H9 (cell line): ENCODE data around the gene TGM5. TPM values are rescaled to one million over a fixed set of nuclear protein-coding genes. Genes with fewer than 3 reads are reported as not detected.

ENCODE experiments used
- DNase-seq: peaks from one replicate; pipeline ENCODE4 v3.0.0-alpha.2; 2017
- H2AFZ ChIP-seq: one replicate; pipeline ENCODE4 v1.6.1; 2013; ENCODE audit warnings: mild to moderate bottlenecking, low read length, control low read depth, moderate library complexity
- H2AK5ac ChIP-seq: 2 replicates; pipeline ENCODE4 v1.6.1; 2013; ENCODE audit warnings: low read length, control low read depth, mixed read lengths; ENCODE audit not compliant: insufficient read length
- H2BK120ac ChIP-seq: one replicate; pipeline ENCODE4 v1.6.1; 2013; ENCODE audit warnings: low read depth, mild to moderate bottlenecking, low read length, control low read depth, inconsistent platforms; ENCODE audit not compliant: poor library complexity, severe bottlenecking
- H2BK12ac ChIP-seq: 2 replicates; pipeline ENCODE4 v1.6.1; 2013; ENCODE audit warnings: low read length, control low read depth, mixed read lengths, low read depth; ENCODE audit not compliant: insufficient read length
- H2BK15ac ChIP-seq: 2 replicates; pipeline ENCODE4 v1.6.1; 2013; ENCODE audit warnings: low read depth, low read length, control low read depth
- H2BK20ac ChIP-seq: one replicate; pipeline ENCODE4 v1.6.1; 2013; ENCODE audit warnings: low read depth, mild to moderate bottlenecking, low read length, control low read depth, inconsistent platforms; ENCODE audit not compliant: poor library complexity, severe bottlenecking
- H2BK5ac ChIP-seq: 2 replicates; pipeline ENCODE4 v1.6.1; 2013; ENCODE audit warnings: low read length, control low read depth, mixed read lengths; ENCODE audit not compliant: insufficient read length
- H3K14ac ChIP-seq: 2 replicates; pipeline ENCODE4 v1.6.1; 2013; ENCODE audit warnings: low read length, control low read depth; ENCODE audit not compliant: insufficient read depth
- H3K18ac ChIP-seq: 2 replicates; pipeline ENCODE4 v1.6.1; 2013; ENCODE audit warnings: low read depth, mild to moderate bottlenecking, mixed read lengths, low read length, control low read depth; ENCODE audit not compliant: insufficient read length
- H3K23ac ChIP-seq: 2 replicates; pipeline ENCODE4 v1.6.1; 2013; ENCODE audit warnings: low read length, control low read depth, mixed read lengths, low read depth; ENCODE audit not compliant: insufficient read length
- H3K23me2 ChIP-seq: 2 replicates; pipeline ENCODE4 v1.6.1; 2013; ENCODE audit warnings: low read depth, mild to moderate bottlenecking, mixed read lengths, low read length, control low read depth; ENCODE audit not compliant: insufficient read length, poor library complexity, severe bottlenecking
- H3K27ac ChIP-seq: 2 replicates; pipeline ENCODE4 v1.5.1; 2013; ENCODE audit warnings: low read length, control low read depth, mixed read lengths, low read depth; ENCODE audit not compliant: insufficient read length
- H3K27me3 ChIP-seq: 2 replicates; pipeline ENCODE4 v1.6.1; 2013; ENCODE audit warnings: low read length, control low read depth, inconsistent platforms; ENCODE audit not compliant: insufficient read depth
- H3K4ac ChIP-seq: 2 replicates; pipeline ENCODE4 v1.6.1; 2013; ENCODE audit warnings: low read depth, mild to moderate bottlenecking, control low read depth, inconsistent platforms, low read length, moderate library complexity
- H3K4me1 ChIP-seq: 2 replicates; pipeline ENCODE4 v1.6.1; 2013; ENCODE audit warnings: low read length, control low read depth, inconsistent platforms; ENCODE audit not compliant: insufficient read depth
- H3K4me2 ChIP-seq: 2 replicates; pipeline ENCODE4 v1.6.1; 2013; ENCODE audit warnings: low read length, control low read depth, mixed read lengths; ENCODE audit not compliant: insufficient read length, insufficient read depth
- H3K56ac ChIP-seq: 2 replicates; pipeline ENCODE4 v1.6.1; 2013; ENCODE audit warnings: low read depth, mild to moderate bottlenecking, mixed read lengths, low read length, control low read depth; ENCODE audit not compliant: insufficient read length
- H3K79me1 ChIP-seq: 2 replicates; pipeline ENCODE4 v1.6.1; 2013; ENCODE audit warnings: low read depth, mild to moderate bottlenecking, moderate library complexity, low read length, control low read depth, inconsistent platforms; ENCODE audit not compliant: insufficient read depth, poor library complexity, severe bottlenecking
- H3K79me2 ChIP-seq: 2 replicates; pipeline ENCODE4 v1.6.1; 2013; ENCODE audit warnings: low read length, control low read depth, inconsistent platforms; ENCODE audit not compliant: insufficient read depth
- H3K9ac ChIP-seq: 2 replicates; pipeline ENCODE4 v1.6.1; 2013; ENCODE audit warnings: low read length, control low read depth, mixed read lengths; ENCODE audit not compliant: insufficient read length; ENCODE audit errors: extremely low read depth
- H3K9me3 ChIP-seq: one replicate; pipeline ENCODE4 v1.6.1; 2013; ENCODE audit warnings: low read depth, low read length, inconsistent platforms; ENCODE audit not compliant: control insufficient read depth
- H3T11ph ChIP-seq: one replicate; pipeline ENCODE4 v1.6.1; 2013; ENCODE audit warnings: mild to moderate bottlenecking, low read length, control low read depth, inconsistent platforms
- H4K20me1 ChIP-seq: one replicate; pipeline ENCODE4 v1.6.1; 2013; ENCODE audit not compliant: control insufficient read depth, insufficient read length, insufficient read depth
- H4K5ac ChIP-seq: 2 replicates; pipeline ENCODE4 v1.6.1; 2013; ENCODE audit warnings: low read depth, mild to moderate bottlenecking, mixed read lengths, low read length, control low read depth; ENCODE audit not compliant: insufficient read length
- H4K8ac ChIP-seq: replicated peaks from 2 replicates; pipeline ENCODE4 v1.6.1; 2013; ENCODE audit warnings: low read length, control low read depth, mixed read lengths, low read depth; ENCODE audit not compliant: insufficient read length
- H4K91ac ChIP-seq: 2 replicates; pipeline ENCODE4 v1.6.1; 2013; ENCODE audit warnings: low read depth, mild to moderate bottlenecking, moderate library complexity, mixed read lengths, low read length, control low read depth; ENCODE audit not compliant: insufficient read length
- H3K27ac Mint-ChIP-seq, 3 experiments: 2 replicates in 2 of 3; 3 replicates in 1 of 3; pipeline ENCODE4 v1.8.0; 2020 to 2021; ENCODE audit warnings: mixed read lengths in 3 of 3, mild to moderate bottlenecking in 1 of 3, moderate library complexity in 1 of 3
- H3K27me3 Mint-ChIP-seq: 2 replicates; pipeline ENCODE4 v1.8.0; 2021; ENCODE audit warnings: low read depth, mild to moderate bottlenecking, moderate library complexity, mixed read lengths
- H3K36me3 Mint-ChIP-seq, 3 experiments: 2 replicates in 2 of 3; 3 replicates in 1 of 3; pipeline ENCODE4 v1.8.0; 2020 to 2021; ENCODE audit warnings: low read depth in 3 of 3, mixed read lengths in 3 of 3; ENCODE audit not compliant: insufficient read depth in 1 of 3
- H3K4me1 Mint-ChIP-seq, 2 experiments: 2 replicates each; pipeline ENCODE4 v1.8.0; 2020; ENCODE audit warnings: mixed read lengths in 2 of 2
- H3K4me3 Mint-ChIP-seq, 2 experiments: 2 replicates in 1 of 2; 3 replicates in 1 of 2; pipeline ENCODE4 v1.8.0; 2020 to 2021; ENCODE audit warnings: mild to moderate bottlenecking in 2 of 2, mixed read lengths in 2 of 2, moderate library complexity in 1 of 2
- H3K9me3 Mint-ChIP-seq, 2 experiments: 2 replicates in 1 of 2; 3 replicates in 1 of 2; pipeline ENCODE4 v1.8.0; 2020; ENCODE audit warnings: mild to moderate bottlenecking in 2 of 2, mixed read lengths in 2 of 2, moderate library complexity in 1 of 2
- WGBS: extraction: QIAGEN DNeasy Blood & Tissue Kit; methylation state at CpG from one replicate; pipeline ENCODE4 v1.1.7; 2013; ENCODE audit warnings: missing lambda C conversion rate, low lambda C conversion rate, mixed read lengths; ENCODE audit not compliant: insufficient read length; ENCODE audit errors: extremely low coverage; 5-methylcytosine and 5-hydroxymethylcytosine counted together
- total RNA-seq: library from RNA; stranded (reverse); gene quantifications from 2 replicates; pipeline ENCODE4 v1.2.1, GENCODE V29; 2021
- TF ChIP-seq, protein P1 (sequence below): fragments of 200-600 bp; sonication (generic); conservative IDR thresholded peaks from 3 replicates; pipeline ENCODE4 v1.8.0; 2021; ENCODE audit warnings: antibody characterized with exemption, mild to moderate bottlenecking

TGM5 gene
- total RNA-seq, 1 experiment from 2014 or later: not detected

DNA sequence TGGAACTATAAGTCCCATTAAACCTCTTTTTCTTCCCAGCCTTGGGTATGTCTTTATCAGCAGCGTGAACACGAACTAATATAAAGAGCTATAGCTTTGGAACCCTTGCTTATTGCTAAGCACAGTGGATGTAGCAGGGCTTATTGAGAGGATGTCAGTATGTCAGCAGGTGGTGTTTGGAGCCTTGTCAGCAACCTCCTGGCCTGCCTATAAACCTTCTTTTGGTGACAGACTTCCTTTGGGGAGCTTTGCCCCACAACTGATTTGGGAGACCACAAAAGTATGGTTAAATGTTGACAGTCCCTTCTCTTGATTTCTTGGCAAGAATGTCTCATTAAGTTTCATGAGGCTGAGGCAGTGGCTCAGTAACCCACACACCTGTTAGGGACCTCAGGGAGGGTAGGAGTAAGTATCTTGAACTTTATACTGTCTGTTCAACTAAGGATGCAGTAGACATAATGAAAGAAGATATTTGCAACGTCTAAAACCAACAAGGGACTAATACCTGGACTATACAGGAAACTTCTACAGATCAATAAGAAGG lies 66.7 kb downstream of the TGM5 start:
- Mint-ChIP-seq H3K9me3 (peaks cover 7 to 12% of the 10 kb centered on the region in 2 experiments; a peak in 4 of 5 replicates), H3K27me3 (peaks cover 6% of the 10 kb centered on the region; the same call in 1 of the 2 replicates), H3K4me3 (no peak overlapping the region), H3K36me3 (peaks cover 4 to 28% (median 17%) of the 10 kb centered on the region in 3 experiments; a peak in 6 of 7 replicates), H3K4me1 (peaks cover 6 to 7% of the 10 kb centered on the region in 2 experiments), H3K27ac (no peak overlapping the region)
- DNase-seq: no peak
- H3T11ph ChIP-seq: no peak overlapping the region
- no peak overlapping the region for H2BK12ac ChIP-seq
- no CpG with 5 or more reads among the region's 3 CpGs for WGBS
- H3K18ac ChIP-seq: no peak overlapping the region
- H3K14ac ChIP-seq: no peak overlapping the region
- H2AK5ac ChIP-seq: no peak overlapping the region
- H4K5ac ChIP-seq: no peak overlapping the region
- H3K56ac ChIP-seq: no peak overlapping the region
- no peak overlapping the region for H4K91ac ChIP-seq
- no peak overlapping the region for H2BK5ac ChIP-seq
- H3K27ac ChIP-seq: no peak overlapping the region
- H3K79me1 ChIP-seq: no peaks in the 10 kb centered on the region
- H3K27me3 ChIP-seq: no peaks in the 10 kb centered on the region
- no peak overlapping the region for H3K4ac ChIP-seq
- no peak overlapping the region for H2BK120ac ChIP-seq
- TF ChIP-seq, protein P1, sequence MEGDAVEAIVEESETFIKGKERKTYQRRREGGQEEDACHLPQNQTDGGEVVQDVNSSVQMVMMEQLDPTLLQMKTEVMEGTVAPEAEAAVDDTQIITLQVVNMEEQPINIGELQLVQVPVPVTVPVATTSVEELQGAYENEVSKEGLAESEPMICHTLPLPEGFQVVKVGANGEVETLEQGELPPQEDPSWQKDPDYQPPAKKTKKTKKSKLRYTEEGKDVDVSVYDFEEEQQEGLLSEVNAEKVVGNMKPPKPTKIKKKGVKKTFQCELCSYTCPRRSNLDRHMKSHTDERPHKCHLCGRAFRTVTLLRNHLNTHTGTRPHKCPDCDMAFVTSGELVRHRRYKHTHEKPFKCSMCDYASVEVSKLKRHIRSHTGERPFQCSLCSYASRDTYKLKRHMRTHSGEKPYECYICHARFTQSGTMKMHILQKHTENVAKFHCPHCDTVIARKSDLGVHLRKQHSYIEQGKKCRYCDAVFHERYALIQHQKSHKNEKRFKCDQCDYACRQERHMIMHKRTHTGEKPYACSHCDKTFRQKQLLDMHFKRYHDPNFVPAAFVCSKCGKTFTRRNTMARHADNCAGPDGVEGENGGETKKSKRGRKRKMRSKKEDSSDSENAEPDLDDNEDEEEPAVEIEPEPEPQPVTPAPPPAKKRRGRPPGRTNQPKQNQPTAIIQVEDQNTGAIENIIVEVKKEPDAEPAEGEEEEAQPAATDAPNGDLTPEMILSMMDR: no peak
- no peaks in the 10 kb centered on the region for H3K9me3 ChIP-seq
- no peak overlapping the region for H2BK20ac ChIP-seq
- no peaks in the 10 kb centered on the region for H3K23me2 ChIP-seq
- no peak overlapping the region for H2BK15ac ChIP-seq
- no peak overlapping the region for H3K9ac ChIP-seq
- no peak overlapping the region for H2AFZ ChIP-seq
- no peaks in the 10 kb centered on the region for H3K4me1 ChIP-seq
- H3K79me2 ChIP-seq: no peaks in the 10 kb centered on the region
- no peak overlapping the region for H4K8ac ChIP-seq
- H3K4me2 ChIP-seq: no peak overlapping the region
- no peak overlapping the region for H3K23ac ChIP-seq
- no peaks in the 10 kb centered on the region for H4K20me1 ChIP-seq
